WTC11 (cell line): Measurements from ENCODE around the gene USP48.

ENCODE experiments used
- CTCF ChIP-seq: fragments of 200-600 bp; IDR thresholded peaks from 2 replicates; pipeline ENCODE4 v1.8.0; 2022; ENCODE audit warnings: antibody characterized with exemption
- ESRRA ChIP-seq: sonication (generic); formaldehyde crosslinking; IDR thresholded peaks from 2 replicates; pipeline ENCODE4 v1.8.1; 2022; ENCODE audit warnings: mild to moderate bottlenecking, missing genetic modification reagents, borderline replicate concordance
- FOXJ3 ChIP-seq: sonication (generic); formaldehyde crosslinking; IDR thresholded peaks from 2 replicates; pipeline ENCODE4 v1.9.0; 2021; ENCODE audit warnings: missing genetic modification reagents, mild to moderate bottlenecking, borderline replicate concordance
- FOXP1 ChIP-seq: sonication (generic); formaldehyde crosslinking; IDR thresholded peaks from 2 replicates; pipeline ENCODE4 v1.8.0; 2022; ENCODE audit warnings: missing genetic modification reagents, mild to moderate bottlenecking, moderate library complexity, borderline replicate concordance
- IRF1 ChIP-seq: sonication (generic); formaldehyde crosslinking; IDR thresholded peaks from 2 replicates; pipeline ENCODE4 v1.8.0; 2023; ENCODE audit warnings: missing genetic modification reagents
- IRF2 ChIP-seq: sonication (generic); formaldehyde crosslinking; IDR thresholded peaks from 2 replicates; pipeline ENCODE4 v1.8.0; 2022; ENCODE audit warnings: low read depth, missing genetic modification reagents, borderline replicate concordance
- JUN ChIP-seq: sonication (generic); formaldehyde crosslinking; IDR thresholded peaks from 2 replicates; pipeline ENCODE4 v1.8.0; 2023; ENCODE audit warnings: mild to moderate bottlenecking, missing genetic modification reagents
- ZBTB21 ChIP-seq: sonication (generic); formaldehyde crosslinking; IDR thresholded peaks from 2 replicates; pipeline ENCODE4 v1.8.1; 2023; ENCODE audit warnings: mild to moderate bottlenecking, missing genetic modification reagents, borderline replicate concordance
- TF ChIP-seq, protein P1 (sequence below): sonication (generic); formaldehyde crosslinking; IDR thresholded peaks from 2 replicates; pipeline ENCODE4 v1.8.0; 2022; ENCODE audit warnings: mild to moderate bottlenecking, missing genetic modification reagents
- TF ChIP-seq, protein P2 (sequence below): sonication (generic); formaldehyde crosslinking; IDR thresholded peaks from 2 replicates; pipeline ENCODE4 v1.8.1; 2022; ENCODE audit warnings: low read depth, missing genetic modification reagents, borderline replicate concordance
- TF ChIP-seq, protein P3 (sequence below): sonication (generic); formaldehyde crosslinking; IDR thresholded peaks from 2 replicates; pipeline ENCODE4 v1.8.0; 2023; ENCODE audit warnings: mild to moderate bottlenecking, missing genetic modification reagents
- TF ChIP-seq, protein P4 (sequence below): fragments of 250-450 bp; sonication (Bioruptor Pico); IDR thresholded peaks from 2 replicates; pipeline ENCODE4 v2.1.2; 2022; ENCODE audit warnings: mild to moderate bottlenecking, moderate library complexity

- TF ChIP-seq, protein P1, sequence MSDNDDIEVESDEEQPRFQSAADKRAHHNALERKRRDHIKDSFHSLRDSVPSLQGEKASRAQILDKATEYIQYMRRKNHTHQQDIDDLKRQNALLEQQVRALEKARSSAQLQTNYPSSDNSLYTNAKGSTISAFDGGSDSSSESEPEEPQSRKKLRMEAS (CRISPR knock-in tag), result no peak
- no peak for TF ChIP-seq FOXP1 (CRISPR knock-in tag)
- no peak for TF ChIP-seq IRF2 (CRISPR knock-in tag)
- TF ChIP-seq CTCF, result no peak
- TF ChIP-seq ESRRA (CRISPR knock-in tag), result no peak
- no peak for TF ChIP-seq ZBTB21
- no peak for TF ChIP-seq FOXJ3 (CRISPR knock-in tag)
- TF ChIP-seq, protein P2, sequence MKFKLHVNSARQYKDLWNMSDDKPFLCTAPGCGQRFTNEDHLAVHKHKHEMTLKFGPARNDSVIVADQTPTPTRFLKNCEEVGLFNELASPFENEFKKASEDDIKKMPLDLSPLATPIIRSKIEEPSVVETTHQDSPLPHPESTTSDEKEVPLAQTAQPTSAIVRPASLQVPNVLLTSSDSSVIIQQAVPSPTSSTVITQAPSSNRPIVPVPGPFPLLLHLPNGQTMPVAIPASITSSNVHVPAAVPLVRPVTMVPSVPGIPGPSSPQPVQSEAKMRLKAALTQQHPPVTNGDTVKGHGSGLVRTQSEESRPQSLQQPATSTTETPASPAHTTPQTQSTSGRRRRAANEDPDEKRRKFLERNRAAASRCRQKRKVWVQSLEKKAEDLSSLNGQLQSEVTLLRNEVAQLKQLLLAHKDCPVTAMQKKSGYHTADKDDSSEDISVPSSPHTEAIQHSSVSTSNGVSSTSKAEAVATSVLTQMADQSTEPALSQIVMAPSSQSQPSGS (CRISPR knock-in tag), result no peak
- no peak for TF ChIP-seq IRF1 (CRISPR knock-in tag)
- no peak for TF ChIP-seq JUN (CRISPR knock-in tag)
- TF ChIP-seq, protein P3, sequence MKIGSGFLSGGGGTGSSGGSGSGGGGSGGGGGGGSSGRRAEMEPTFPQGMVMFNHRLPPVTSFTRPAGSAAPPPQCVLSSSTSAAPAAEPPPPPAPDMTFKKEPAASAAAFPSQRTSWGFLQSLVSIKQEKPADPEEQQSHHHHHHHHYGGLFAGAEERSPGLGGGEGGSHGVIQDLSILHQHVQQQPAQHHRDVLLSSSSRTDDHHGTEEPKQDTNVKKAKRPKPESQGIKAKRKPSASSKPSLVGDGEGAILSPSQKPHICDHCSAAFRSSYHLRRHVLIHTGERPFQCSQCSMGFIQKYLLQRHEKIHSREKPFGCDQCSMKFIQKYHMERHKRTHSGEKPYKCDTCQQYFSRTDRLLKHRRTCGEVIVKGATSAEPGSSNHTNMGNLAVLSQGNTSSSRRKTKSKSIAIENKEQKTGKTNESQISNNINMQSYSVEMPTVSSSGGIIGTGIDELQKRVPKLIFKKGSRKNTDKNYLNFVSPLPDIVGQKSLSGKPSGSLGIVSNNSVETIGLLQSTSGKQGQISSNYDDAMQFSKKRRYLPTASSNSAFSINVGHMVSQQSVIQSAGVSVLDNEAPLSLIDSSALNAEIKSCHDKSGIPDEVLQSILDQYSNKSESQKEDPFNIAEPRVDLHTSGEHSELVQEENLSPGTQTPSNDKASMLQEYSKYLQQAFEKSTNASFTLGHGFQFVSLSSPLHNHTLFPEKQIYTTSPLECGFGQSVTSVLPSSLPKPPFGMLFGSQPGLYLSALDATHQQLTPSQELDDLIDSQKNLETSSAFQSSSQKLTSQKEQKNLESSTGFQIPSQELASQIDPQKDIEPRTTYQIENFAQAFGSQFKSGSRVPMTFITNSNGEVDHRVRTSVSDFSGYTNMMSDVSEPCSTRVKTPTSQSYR, result no peak
- TF ChIP-seq, protein P4, sequence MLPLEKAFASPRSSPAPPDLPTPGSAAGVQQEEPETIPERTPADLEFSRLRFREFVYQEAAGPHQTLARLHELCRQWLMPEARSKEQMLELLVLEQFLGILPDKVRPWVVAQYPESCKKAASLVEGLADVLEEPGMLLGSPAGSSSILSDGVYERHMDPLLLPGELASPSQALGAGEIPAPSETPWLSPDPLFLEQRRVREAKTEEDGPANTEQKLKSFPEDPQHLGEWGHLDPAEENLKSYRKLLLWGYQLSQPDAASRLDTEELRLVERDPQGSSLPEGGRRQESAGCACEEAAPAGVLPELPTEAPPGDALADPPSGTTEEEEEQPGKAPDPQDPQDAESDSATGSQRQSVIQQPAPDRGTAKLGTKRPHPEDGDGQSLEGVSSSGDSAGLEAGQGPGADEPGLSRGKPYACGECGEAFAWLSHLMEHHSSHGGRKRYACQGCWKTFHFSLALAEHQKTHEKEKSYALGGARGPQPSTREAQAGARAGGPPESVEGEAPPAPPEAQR (CRISPR knock-in tag), result no peak
Measured at GRCh38 chr1:21750841-21751240, 32.1 kb downstream of the USP48 start.
